Esophagus muscularis mucosa (tissue), 4 donors: ENCODE measurements around the gene UNC13B. TPM values are rescaled to one million over a fixed set of nuclear protein-coding genes. Genes with fewer than 3 reads are reported as not detected.

Source experiments
- DNase-seq: peaks from one replicate; pipeline ENCODE4 v3.0.0-alpha.2; 2017; ENCODE audit errors: extremely low spot score
- H3K27ac ChIP-seq, 4 donors: fragments of 200-600 bp; sonication (generic); replicated peaks in 1 of 4; 1 replicate in 3 of 4; 2 replicates in 1 of 4; pipeline ENCODE4 v1.5.1; 2016 to 2019; ENCODE audit warnings: mild to moderate bottlenecking in 1 of 4
- H3K27me3 ChIP-seq, 4 donors: fragments of 200-600 bp; sonication (generic); one replicate each; pipeline versions ENCODE4 v1.5.1 to v1.6.0; 2016 to 2019
- H3K36me3 ChIP-seq, 4 donors: fragments of 200-600 bp; sonication (generic); one replicate each; pipeline ENCODE4 v1.5.1; 2016 to 2019
- H3K4me1 ChIP-seq, 4 donors: fragments of 200-600 bp; sonication (generic); one replicate each; pipeline ENCODE4 v1.5.1; 2016 to 2019
- H3K4me3 ChIP-seq, 4 donors: fragments of 200-600 bp; sonication (generic); 1 replicate in 2 of 4; 2 replicates in 2 of 4; pipeline ENCODE4 v1.5.1; 2016 to 2019; ENCODE audit warnings: mild to moderate bottlenecking in 4 of 4, moderate library complexity in 1 of 4
- H3K9me3 ChIP-seq, 4 donors: fragments of 200-600 bp; sonication (generic); 1 replicate in 3 of 4; 2 replicates in 1 of 4; pipeline ENCODE4 v1.5.1; 2016 to 2019
- EP300 ChIP-seq: sonication (generic); formaldehyde crosslinking; IDR thresholded peaks from one replicate; pipeline ENCODE4 v1.6.1; 2017; ENCODE audit warnings: antibody characterized with exemption
- POLR2A ChIP-seq: fragments of 450-650 bp; IDR thresholded peaks from one replicate; pipeline ENCODE4 v1.6.1; 2017; ENCODE audit warnings: antibody characterized with exemption, moderate library complexity, mild to moderate bottlenecking, low read depth
- POLR2AphosphoS5 ChIP-seq, 2 donors: sonication (generic); formaldehyde crosslinking; IDR thresholded peaks; one replicate each; pipeline ENCODE4 v1.6.1; 2017; ENCODE audit warnings: antibody characterized with exemption in 2 of 2
- WGBS: methylation state at CpG from one replicate; pipeline ENCODE4 v1.1.5; 2018; 5-methylcytosine and 5-hydroxymethylcytosine counted together
- intact Hi-C: fragments of 100-400 bp; cut with DNase I; formaldehyde crosslinking; loops from one replicate; pipeline ENCODE4 v1.15.1; 2023
- total RNA-seq, 4 donors: library from RNA; depleted of rRNA; stranded (reverse); fragments of >200 nt; gene quantifications; one replicate each; pipeline versions ENCODE4 v1.1.0 to v1.2.1, GENCODE V29; 2016
- TF ChIP-seq, protein P1 (sequence below), 3 experiments: fragments of 200-600 bp in 2 of 3; fragments of 450-650 bp in 1 of 3; sonication (generic) in 2 of 3; IDR thresholded peaks; one replicate each; pipeline ENCODE4 v1.5.1; 2017 to 2019; ENCODE audit warnings: antibody characterized with exemption in 3 of 3, mild to moderate bottlenecking in 2 of 3, moderate library complexity in 1 of 3

The UNC13B gene
- total RNA-seq, 4 donors from 2014 or later: 21.9 to 30.7 (median 28.7) TPM

- H3K36me3 ChIP-seq: no peaks in the 10 kb centered on the region
- intact Hi-C loops: no loop called here
- DNase-seq: no peak
- H3K27me3 ChIP-seq: no peaks in the 10 kb centered on the region
- no peak overlapping the region for H3K4me3 ChIP-seq
- WGBS: 92% methylated on average over 5 of the region's 5 CpGs
- H3K9me3 ChIP-seq: no peaks in the 10 kb centered on the region
- no peak overlapping the region for H3K27ac ChIP-seq
- TF ChIP-seq POLR2A (no peak), POLR2AphosphoS5 (IDR thresholded peaks at IDR 0.05) (no peak), EP300 (no peak)
- TF ChIP-seq, protein P1, sequence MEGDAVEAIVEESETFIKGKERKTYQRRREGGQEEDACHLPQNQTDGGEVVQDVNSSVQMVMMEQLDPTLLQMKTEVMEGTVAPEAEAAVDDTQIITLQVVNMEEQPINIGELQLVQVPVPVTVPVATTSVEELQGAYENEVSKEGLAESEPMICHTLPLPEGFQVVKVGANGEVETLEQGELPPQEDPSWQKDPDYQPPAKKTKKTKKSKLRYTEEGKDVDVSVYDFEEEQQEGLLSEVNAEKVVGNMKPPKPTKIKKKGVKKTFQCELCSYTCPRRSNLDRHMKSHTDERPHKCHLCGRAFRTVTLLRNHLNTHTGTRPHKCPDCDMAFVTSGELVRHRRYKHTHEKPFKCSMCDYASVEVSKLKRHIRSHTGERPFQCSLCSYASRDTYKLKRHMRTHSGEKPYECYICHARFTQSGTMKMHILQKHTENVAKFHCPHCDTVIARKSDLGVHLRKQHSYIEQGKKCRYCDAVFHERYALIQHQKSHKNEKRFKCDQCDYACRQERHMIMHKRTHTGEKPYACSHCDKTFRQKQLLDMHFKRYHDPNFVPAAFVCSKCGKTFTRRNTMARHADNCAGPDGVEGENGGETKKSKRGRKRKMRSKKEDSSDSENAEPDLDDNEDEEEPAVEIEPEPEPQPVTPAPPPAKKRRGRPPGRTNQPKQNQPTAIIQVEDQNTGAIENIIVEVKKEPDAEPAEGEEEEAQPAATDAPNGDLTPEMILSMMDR (IDR thresholded peaks at IDR 0.05): no peak
- peaks cover 6 to 26% (median 12%) of the 10 kb centered on the region in 4 donors for H3K4me1 ChIP-seq
These were observed 111.8 kb downstream of the UNC13B start for GRCh38 chr9:35273591-35273990.

DNA sequence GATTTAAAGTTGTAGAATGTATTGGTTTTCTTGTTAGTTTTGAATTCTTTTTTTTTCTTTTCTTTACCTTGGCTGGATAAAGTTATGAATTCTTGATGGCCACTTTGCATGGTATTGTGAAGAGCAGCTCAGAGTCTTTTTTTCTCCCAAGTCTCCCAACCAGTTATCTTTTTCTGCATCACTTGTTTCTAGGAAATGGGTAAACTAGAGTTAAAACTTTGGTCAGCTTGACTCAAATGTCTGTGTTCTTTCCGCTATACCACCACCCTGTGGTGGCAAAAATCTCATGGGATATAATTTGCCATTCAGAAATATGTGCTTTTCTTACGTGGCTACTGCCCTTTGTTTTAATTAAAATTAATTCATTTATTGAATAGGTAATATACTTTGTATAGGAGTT lies 113.2 kb downstream of the UNC13B start:
- H3K9me3 ChIP-seq: no peaks in the 10 kb centered on the region
- H3K36me3 ChIP-seq: no peaks in the 10 kb centered on the region
- DNase-seq: no peak
- H3K4me3 ChIP-seq: no peak overlapping the region
- TF ChIP-seq, protein P1 (IDR thresholded peaks at IDR 0.05): no peak
- peaks cover 6 to 17% (median 9%) of the 10 kb centered on the region in 4 donors for H3K4me1 ChIP-seq
- no peak overlapping the region for H3K27ac ChIP-seq
- intact Hi-C loops: no loop called here
- WGBS: 95% methylated on average over 2 of the region's 2 CpGs
- H3K27me3 ChIP-seq: no peaks in the 10 kb centered on the region

DNA sequence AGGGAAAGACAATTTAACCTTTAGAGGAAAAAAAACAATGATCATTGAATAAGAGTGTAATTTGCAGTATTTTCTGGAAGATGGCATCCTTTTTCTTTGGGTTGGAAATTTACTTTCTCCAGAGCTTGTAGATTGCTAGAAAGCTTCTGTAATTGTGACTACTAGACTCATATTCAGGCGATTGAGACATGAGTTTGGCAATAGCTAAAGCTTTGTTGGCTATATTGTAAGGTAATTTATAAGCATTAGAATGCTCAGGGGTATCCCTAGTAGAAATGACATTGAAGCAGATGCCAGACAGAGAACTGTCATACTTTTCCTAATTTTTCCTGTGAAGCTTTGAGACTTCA lies 115.3 kb downstream of the UNC13B start:
- H3K27ac ChIP-seq: peak overlapping the region; percentile 15 to 53 (median 30)
- no peak for DNase-seq
- H3K9me3 ChIP-seq: no peaks in the 10 kb centered on the region
- H3K4me3 ChIP-seq: peak overlapping the region in 2 of 4 donors; percentile 27 to 33
- TF ChIP-seq, protein P1 (IDR thresholded peaks at IDR 0.05): no peak
- TF ChIP-seq POLR2A: no peak
- H3K36me3 ChIP-seq: no peaks in the 10 kb centered on the region
- intact Hi-C loops: no loop called here
- H3K27me3 ChIP-seq: no peaks in the 10 kb centered on the region
- 77% methylated on average over 1 of the region's 1 CpG for WGBS
- peaks cover 6 to 10% (median 9%) of the 10 kb centered on the region in 4 donors for H3K4me1 ChIP-seq

DNA sequence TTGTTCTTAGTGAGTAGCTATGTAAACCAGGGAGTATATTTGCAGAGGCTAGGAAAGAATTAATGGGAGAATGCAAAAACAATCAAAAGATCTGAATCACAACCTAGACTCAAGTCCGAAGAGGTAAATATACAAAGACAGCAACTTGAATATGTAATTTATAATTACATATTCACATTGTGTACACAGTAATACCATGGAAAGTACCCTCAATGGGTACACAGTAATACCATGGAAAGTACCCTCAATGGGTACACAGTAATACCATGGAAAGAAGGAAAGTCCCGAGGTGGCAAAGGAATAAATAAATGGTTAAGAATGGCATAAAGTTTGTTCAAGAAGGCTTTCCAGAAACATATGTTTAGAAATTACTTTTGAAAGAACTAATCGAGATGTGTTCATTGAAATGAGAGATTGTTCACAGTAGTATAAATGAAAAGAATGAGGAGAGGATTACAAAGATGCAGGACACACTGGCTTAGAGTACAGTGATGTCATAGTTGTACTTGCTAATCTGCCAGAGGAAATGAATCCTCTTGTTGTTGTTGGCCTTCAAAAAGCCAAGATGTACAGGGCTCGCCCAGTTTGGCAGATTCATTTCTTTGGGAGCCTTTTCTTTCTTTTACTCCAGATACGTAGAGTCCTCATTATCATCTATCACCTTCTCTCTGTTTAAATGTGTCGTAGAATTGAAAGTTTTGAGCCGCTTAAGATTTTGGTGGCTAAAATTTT lies 116.0 kb downstream of the UNC13B start:
- peak overlapping the region in 3 of 4 donors; percentile 15 to 53 (median 40) for H3K27ac ChIP-seq

More for the DNA sequence above, 116.0 kb downstream of the UNC13B start:
- Histone ChIP-seq H3K27me3 (no peaks in the 10 kb centered on the region), H3K4me3 (no peak overlapping the region), H3K36me3 (no peaks in the 10 kb centered on the region), H3K4me1 (peaks cover 6 to 10% (median 9%) of the 10 kb centered on the region in 4 donors), H3K9me3 (no peaks in the 10 kb centered on the region)
- no peak for TF ChIP-seq EP300
- no peak for TF ChIP-seq POLR2A
- peak; percentile 20 to 25 for TF ChIP-seq POLR2AphosphoS5 (IDR thresholded peaks at IDR 0.05)
- TF ChIP-seq, protein P1 (IDR thresholded peaks at IDR 0.05): no peak
- 74% methylated on average over 7 of the region's 7 CpGs for WGBS
- intact Hi-C loops: no loop called here
- no peak for DNase-seq
